GM12864 (cell line): Measurements from ENCODE around the gene MAPKAP1.

Experiments
- DNase-seq: peaks from one replicate; pipeline ENCODE4 v3.0.0-alpha.2; 2011; ENCODE audit warnings: low read depth
- H3K4me3 ChIP-seq: 2 replicates; pipeline ENCODE4 v1.5.1; 2011; ENCODE audit warnings: mild to moderate bottlenecking, low read depth, low read length, control low read depth
- TF ChIP-seq, protein P1 (sequence below): IDR thresholded peaks from 2 replicates; pipeline ENCODE4 v1.5.1; 2011; ENCODE audit warnings: low read depth, mild to moderate bottlenecking, moderate library complexity, low read length, control low read depth, inconsistent platforms; ENCODE audit errors: missing control alignments

MAPKAP1 gene

GRCh38 chr9:125621170-125621569 is 85.8 kb downstream of the MAPKAP1 start:
- no peak for DNase-seq
- TF ChIP-seq, protein P1, sequence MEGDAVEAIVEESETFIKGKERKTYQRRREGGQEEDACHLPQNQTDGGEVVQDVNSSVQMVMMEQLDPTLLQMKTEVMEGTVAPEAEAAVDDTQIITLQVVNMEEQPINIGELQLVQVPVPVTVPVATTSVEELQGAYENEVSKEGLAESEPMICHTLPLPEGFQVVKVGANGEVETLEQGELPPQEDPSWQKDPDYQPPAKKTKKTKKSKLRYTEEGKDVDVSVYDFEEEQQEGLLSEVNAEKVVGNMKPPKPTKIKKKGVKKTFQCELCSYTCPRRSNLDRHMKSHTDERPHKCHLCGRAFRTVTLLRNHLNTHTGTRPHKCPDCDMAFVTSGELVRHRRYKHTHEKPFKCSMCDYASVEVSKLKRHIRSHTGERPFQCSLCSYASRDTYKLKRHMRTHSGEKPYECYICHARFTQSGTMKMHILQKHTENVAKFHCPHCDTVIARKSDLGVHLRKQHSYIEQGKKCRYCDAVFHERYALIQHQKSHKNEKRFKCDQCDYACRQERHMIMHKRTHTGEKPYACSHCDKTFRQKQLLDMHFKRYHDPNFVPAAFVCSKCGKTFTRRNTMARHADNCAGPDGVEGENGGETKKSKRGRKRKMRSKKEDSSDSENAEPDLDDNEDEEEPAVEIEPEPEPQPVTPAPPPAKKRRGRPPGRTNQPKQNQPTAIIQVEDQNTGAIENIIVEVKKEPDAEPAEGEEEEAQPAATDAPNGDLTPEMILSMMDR, result no peak
- no peak overlapping the region for H3K4me3 ChIP-seq

- H3K4me3 ChIP-seq, result no peak overlapping the region
- TF ChIP-seq, protein P1, result no peak
- DNase-seq, result no peak
Measured at GRCh38 chr9:125620216-125620615, 86.8 kb downstream of the MAPKAP1 start.

GRCh38 chr9:125617087-125617486 is 89.9 kb downstream of the MAPKAP1 start:
- DNase-seq, result no peak
- TF ChIP-seq, protein P1, result no peak
- no peak overlapping the region for H3K4me3 ChIP-seq

DNA sequence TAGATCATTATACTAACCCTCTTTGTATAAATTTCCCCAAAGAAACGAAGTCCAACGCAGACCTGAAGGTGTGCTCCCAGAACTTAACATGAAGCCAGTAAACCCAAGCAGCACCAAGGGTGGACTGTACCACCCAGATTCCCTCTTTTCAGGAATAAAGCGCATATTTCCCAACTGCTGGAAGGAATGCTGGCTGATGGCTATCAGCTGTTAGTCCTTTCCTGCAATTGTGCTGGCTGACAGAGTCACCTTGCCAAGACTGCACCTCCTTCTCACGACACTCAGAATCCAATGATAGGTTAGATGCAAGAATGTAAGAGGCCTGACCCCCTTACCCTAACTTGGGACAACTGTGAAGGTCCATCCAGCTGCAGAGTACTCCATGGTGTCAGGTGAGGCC is 93.9 kb downstream of the MAPKAP1 start:
- TF ChIP-seq, protein P1, result no peak
- no peak overlapping the region for H3K4me3 ChIP-seq
- no peak for DNase-seq

- TF ChIP-seq, protein P1, result no peak
- no peak for DNase-seq
- no peak overlapping the region for H3K4me3 ChIP-seq
Measured at GRCh38 chr9:125612616-125613015, 94.4 kb downstream of the MAPKAP1 start.

- DNase-seq, result no peak
- H3K4me3 ChIP-seq, result no peak overlapping the region
- TF ChIP-seq, protein P1, result no peak
Measured at GRCh38 chr9:125611121-125611765, 95.8 kb downstream of the MAPKAP1 start.

- TF ChIP-seq, protein P1, result no peak
- H3K4me3 ChIP-seq, result no peak overlapping the region
- no peak for DNase-seq
Measured at GRCh38 chr9:125609744-125610143, 97.3 kb downstream of the MAPKAP1 start.
